ENCODE results near the gene PRKCA. TPM values are rescaled to one million over a fixed set of nuclear protein-coding genes. Genes with fewer than 3 reads are reported as not detected.

PRKCA gene
- total and polyA plus RNA-seq, 2 experiments from 2014 or later, result 6.4 to 35.4 TPM

- ATAC-seq, result no peak
- Mint-ChIP-seq H3K4me3 (no peak overlapping the region), H3K9me3 (no peaks in the 10 kb centered on the region), H3K27ac (no peak overlapping the region; the same call in 1 of the 2 replicates), H3K27me3 (ENCODE audit: insufficient read depth, low read depth, poor library complexity) (peaks cover 9% of the 10 kb centered on the region), H3K4me1 (peaks cover 9% of the 10 kb centered on the region), H3K36me3 (ENCODE audit: low read depth) (no peaks in the 10 kb centered on the region; the same call in 2 of the 3 replicates)
- Histone ChIP-seq H4K20me1 (replicated peaks; ENCODE audit: insufficient read depth) (no peaks in the 10 kb centered on the region), H3K4me2 (no peak overlapping the region), H3K27ac (ENCODE audit: low read depth) (no peak overlapping the region), H3K9me2 (ENCODE audit: insufficient read depth) (no peaks in the 10 kb centered on the region), H3K79me2 (replicated peaks; ENCODE audit: insufficient read depth) (no peaks in the 10 kb centered on the region), H3K27me3 (ENCODE audit: insufficient read depth) (no peaks in the 10 kb centered on the region), H3K4me3 (no peak overlapping the region), H3K36me3 (ENCODE audit: insufficient read depth) (no peaks in the 10 kb centered on the region), H2AFZ (no peak overlapping the region), H3F3A (replicated peaks; ENCODE audit: low read depth) (no peaks in the 10 kb centered on the region), H3K4me1 (ENCODE audit: insufficient read depth) (peaks cover 5% of the 10 kb centered on the region; the same call in 1 of the 2 replicates)
- no peak for DNase-seq (ENCODE audit: low spot score)
- TF ChIP-seq CREB1 (CRISPR knock-in tag; IDR thresholded peaks at IDR 0.05; ENCODE audit: low read depth) (no peak), ZNF114 (CRISPR knock-in tag; IDR thresholded peaks at IDR 0.05) (no peak), REST (IDR thresholded peaks at IDR 0.05; ENCODE audit: unreplicated experiment) (no peak), NANOG (IDR thresholded peaks at IDR 0.05; ENCODE audit: borderline replicate concordance) (no peak), EZH2phosphoT487 (IDR thresholded peaks at IDR 0.05; ENCODE audit: unreplicated experiment) (no peak), CTCF (conservative IDR thresholded peaks at IDR 0.05; ENCODE audit: low read depth in 2 of 2) (no peak), EZH2 (IDR thresholded peaks at IDR 0.05; ENCODE audit: low read depth, unreplicated experiment) (no peak), ETS1 (IDR thresholded peaks at IDR 0.05) (no peak), JUNB (IDR thresholded peaks at IDR 0.05; ENCODE audit: unreplicated experiment) (no peak), STAT1 (IDR thresholded peaks at IDR 0.05; ENCODE audit: unreplicated experiment) (no peak), POLR2AphosphoS5 (IDR thresholded peaks at IDR 0.05; ENCODE audit: low read depth) (no peak), ZNF331 (CRISPR knock-in tag; IDR thresholded peaks at IDR 0.05; ENCODE audit: low read depth) (no peak), ZNF462 (CRISPR knock-in tag; IDR thresholded peaks at IDR 0.05) (no peak)
Measured at GRCh38 chr17:66747578-66748275, 445.3 kb downstream of the PRKCA start.
